Ishikawa (cell line): Measurements from ENCODE around the gene NCOA1.

ENCODE experiments used
- CEBPB ChIP-seq: IDR thresholded peaks from 2 replicates; pipeline ENCODE4 v1.6.1; 2012
- CREB1 ChIP-seq: IDR thresholded peaks from 2 replicates; pipeline ENCODE4 v1.6.1; 2012; ENCODE audit warnings: low read depth
- EGR1 ChIP-seq: IDR thresholded peaks from 2 replicates; pipeline ENCODE4 v1.6.1; 2012
- EP300 ChIP-seq: IDR thresholded peaks from 2 replicates; pipeline ENCODE4 v1.6.1; 2012; ENCODE audit warnings: borderline replicate concordance
- FOXM1 ChIP-seq: IDR thresholded peaks from 2 replicates; pipeline ENCODE4 v1.6.1; 2012; ENCODE audit warnings: low read depth, borderline replicate concordance
- NFIC ChIP-seq: IDR thresholded peaks from 2 replicates; pipeline ENCODE4 v1.6.1; 2012
- RAD21 ChIP-seq: IDR thresholded peaks from 2 replicates; pipeline ENCODE4 v1.6.1; 2012; ENCODE audit warnings: low read depth
- TAF1 ChIP-seq: IDR thresholded peaks from 2 replicates; pipeline ENCODE4 v1.6.1; 2012; ENCODE audit warnings: low read depth, mild to moderate bottlenecking
- TCF12 ChIP-seq: IDR thresholded peaks from 2 replicates; pipeline ENCODE4 v1.6.1; 2012; ENCODE audit warnings: low read depth
- TEAD4 ChIP-seq: IDR thresholded peaks from 2 replicates; pipeline ENCODE4 v1.6.1; 2012
- YY1 ChIP-seq: IDR thresholded peaks from 2 replicates; pipeline ENCODE4 v1.6.1; 2012; ENCODE audit warnings: low read depth
- ZBTB7A ChIP-seq: IDR thresholded peaks from 2 replicates; pipeline ENCODE4 v1.6.1; 2012; ENCODE audit warnings: low read depth
- TF ChIP-seq, protein P1 (sequence below): IDR thresholded peaks from 2 replicates; pipeline ENCODE4 v1.6.1; 2012; ENCODE audit warnings: low read depth, mild to moderate bottlenecking
- TF ChIP-seq, protein P2 (sequence below): IDR thresholded peaks from 2 replicates; pipeline ENCODE4 v1.6.1; 2012
- TF ChIP-seq, protein P3 (sequence below): IDR thresholded peaks from 2 replicates; pipeline ENCODE4 v1.6.1; 2012

NCOA1 gene

GRCh38 chr2:24577481-24577880 is 86.4 kb downstream of the NCOA1 start:
- TF ChIP-seq EP300, result no peak
- TF ChIP-seq TCF12, result no peak
- TF ChIP-seq, protein P1, sequence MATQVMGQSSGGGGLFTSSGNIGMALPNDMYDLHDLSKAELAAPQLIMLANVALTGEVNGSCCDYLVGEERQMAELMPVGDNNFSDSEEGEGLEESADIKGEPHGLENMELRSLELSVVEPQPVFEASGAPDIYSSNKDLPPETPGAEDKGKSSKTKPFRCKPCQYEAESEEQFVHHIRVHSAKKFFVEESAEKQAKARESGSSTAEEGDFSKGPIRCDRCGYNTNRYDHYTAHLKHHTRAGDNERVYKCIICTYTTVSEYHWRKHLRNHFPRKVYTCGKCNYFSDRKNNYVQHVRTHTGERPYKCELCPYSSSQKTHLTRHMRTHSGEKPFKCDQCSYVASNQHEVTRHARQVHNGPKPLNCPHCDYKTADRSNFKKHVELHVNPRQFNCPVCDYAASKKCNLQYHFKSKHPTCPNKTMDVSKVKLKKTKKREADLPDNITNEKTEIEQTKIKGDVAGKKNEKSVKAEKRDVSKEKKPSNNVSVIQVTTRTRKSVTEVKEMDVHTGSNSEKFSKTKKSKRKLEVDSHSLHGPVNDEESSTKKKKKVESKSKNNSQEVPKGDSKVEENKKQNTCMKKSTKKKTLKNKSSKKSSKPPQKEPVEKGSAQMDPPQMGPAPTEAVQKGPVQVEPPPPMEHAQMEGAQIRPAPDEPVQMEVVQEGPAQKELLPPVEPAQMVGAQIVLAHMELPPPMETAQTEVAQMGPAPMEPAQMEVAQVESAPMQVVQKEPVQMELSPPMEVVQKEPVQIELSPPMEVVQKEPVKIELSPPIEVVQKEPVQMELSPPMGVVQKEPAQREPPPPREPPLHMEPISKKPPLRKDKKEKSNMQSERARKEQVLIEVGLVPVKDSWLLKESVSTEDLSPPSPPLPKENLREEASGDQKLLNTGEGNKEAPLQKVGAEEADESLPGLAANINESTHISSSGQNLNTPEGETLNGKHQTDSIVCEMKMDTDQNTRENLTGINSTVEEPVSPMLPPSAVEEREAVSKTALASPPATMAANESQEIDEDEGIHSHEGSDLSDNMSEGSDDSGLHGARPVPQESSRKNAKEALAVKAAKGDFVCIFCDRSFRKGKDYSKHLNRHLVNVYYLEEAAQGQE, result no peak
- TF ChIP-seq CEBPB, result no peak
- TF ChIP-seq YY1, result no peak
- no peak for TF ChIP-seq ZBTB7A
- TF ChIP-seq, protein P2, sequence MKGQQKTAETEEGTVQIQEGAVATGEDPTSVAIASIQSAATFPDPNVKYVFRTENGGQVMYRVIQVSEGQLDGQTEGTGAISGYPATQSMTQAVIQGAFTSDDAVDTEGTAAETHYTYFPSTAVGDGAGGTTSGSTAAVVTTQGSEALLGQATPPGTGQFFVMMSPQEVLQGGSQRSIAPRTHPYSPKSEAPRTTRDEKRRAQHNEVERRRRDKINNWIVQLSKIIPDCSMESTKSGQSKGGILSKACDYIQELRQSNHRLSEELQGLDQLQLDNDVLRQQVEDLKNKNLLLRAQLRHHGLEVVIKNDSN, result no peak
- no peak for TF ChIP-seq TAF1
- TF ChIP-seq, protein P3, sequence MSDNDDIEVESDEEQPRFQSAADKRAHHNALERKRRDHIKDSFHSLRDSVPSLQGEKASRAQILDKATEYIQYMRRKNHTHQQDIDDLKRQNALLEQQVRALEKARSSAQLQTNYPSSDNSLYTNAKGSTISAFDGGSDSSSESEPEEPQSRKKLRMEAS, result no peak
- TF ChIP-seq CREB1, result no peak
- TF ChIP-seq NFIC, result no peak
- no peak for TF ChIP-seq EGR1
- no peak for TF ChIP-seq TEAD4
- TF ChIP-seq FOXM1, result no peak

- TF ChIP-seq RAD21 (no peak), EP300 (no peak), EGR1 (no peak), FOXM1 (no peak), TEAD4 (no peak), YY1 (no peak), NFIC (no peak), TAF1 (no peak), ZBTB7A (no peak), CEBPB (no peak), TCF12 (no peak), CREB1 (no peak)
- TF ChIP-seq, protein P1, result no peak
- TF ChIP-seq, protein P2, result no peak
- TF ChIP-seq, protein P3, result no peak
Observed at GRCh38 chr2:24579053-24579803, 88.2 kb downstream of the NCOA1 start.

GRCh38 chr2:24580561-24580960 is 89.5 kb downstream of the NCOA1 start:
- TF ChIP-seq NFIC (no peak), YY1 (no peak), EP300 (no peak), ZBTB7A (no peak), TCF12 (no peak), RAD21 (no peak), FOXM1 (no peak), TAF1 (no peak), CEBPB (no peak), CREB1 (no peak), TEAD4 (no peak), EGR1 (no peak)
- TF ChIP-seq, protein P3, result no peak
- TF ChIP-seq, protein P2, result no peak
- TF ChIP-seq, protein P1, result no peak

DNA sequence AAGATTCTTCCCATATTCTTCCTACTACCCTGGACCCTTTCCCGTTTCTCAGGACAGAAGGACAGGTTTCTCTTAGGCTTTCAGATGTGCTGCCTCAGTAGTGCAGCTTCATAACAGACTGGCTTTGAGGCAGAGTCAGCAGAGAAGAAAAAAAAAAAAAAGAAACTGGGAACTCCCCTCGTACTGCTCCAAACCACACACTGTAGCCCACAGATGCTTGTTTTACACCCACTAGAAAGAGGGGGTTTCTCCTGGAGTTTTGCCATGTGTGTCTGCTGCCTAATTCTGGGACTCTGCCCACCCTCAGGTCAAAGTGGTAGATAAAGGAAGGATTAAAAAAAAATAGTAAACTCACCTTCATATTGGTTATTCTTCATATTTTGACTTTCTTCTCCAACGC is 95.9 kb downstream of the NCOA1 start:
- no peak for TF ChIP-seq NFIC
